ENCODE data around the gene SERPINB4. TPM values are rescaled to one million over a fixed set of nuclear protein-coding genes. Genes with fewer than 3 reads are reported as not detected.

SERPINB4 gene
- total and polyA plus RNA-seq, 2 of the 8 experiments (the other 6 are each of a cell fraction or from before 2014, with no cell fraction given) = 0.32 to 0.36 TPM

DNA sequence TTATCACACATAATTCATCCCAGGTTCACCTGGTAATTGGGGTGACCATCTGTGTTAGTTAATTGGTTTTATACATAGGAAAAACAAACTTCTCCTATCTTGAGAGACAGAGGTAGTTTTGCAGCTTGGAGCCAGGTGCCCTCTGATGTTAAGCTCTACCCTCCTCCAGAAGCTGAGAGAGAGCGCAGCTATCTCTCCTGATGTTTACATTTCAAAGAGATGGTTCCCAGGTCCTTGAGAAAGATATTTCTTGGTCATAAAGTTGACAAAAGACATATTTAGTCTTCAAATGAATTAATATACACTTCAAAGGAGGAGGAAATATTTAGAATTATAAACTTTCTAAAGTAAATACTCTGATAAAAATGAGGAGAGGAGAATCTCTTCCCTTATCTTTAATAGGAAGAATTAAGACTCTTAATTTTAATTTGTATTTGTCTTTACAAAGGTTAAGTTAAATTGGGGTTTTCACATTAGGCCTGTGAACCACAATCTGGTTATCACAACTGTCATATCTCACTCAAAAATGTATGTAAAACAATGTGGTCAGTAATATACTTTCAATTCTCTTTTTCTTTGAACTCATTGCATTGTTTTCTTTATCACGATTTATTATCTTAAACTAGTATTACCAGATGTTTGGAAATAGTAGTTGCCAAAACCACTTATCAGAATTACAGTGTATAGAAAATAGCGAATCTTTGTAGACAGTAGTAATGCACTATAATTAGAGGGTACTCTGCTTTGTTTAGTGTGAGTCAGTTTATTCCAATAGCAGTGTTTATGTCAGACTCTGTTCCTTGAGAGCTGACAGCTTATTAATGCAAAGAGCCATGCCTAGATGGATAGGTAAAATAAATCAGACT, 26.8 kb downstream of the SERPINB4 start:
- Histone ChIP-seq H3K23me2 (ENCODE audit: low read depth, low read length) (no peaks in the 10 kb centered on the region), H3K79me1 (ENCODE audit: low read depth, low read length) (no peaks in the 10 kb centered on the region), H2BK5ac (ENCODE audit: low read depth, low read length) (no peak overlapping the region), H3K56ac (replicated peaks; ENCODE audit: insufficient read length, low read depth, low read length) (no peak overlapping the region), H3K9me3 (ENCODE audit: insufficient read depth in 2 of 2, low read depth in 1 of 2, low read length in 1 of 2) (no peaks in the 10 kb centered on the region), H2BK20ac (ENCODE audit: low read length) (no peak overlapping the region), H4K20me1 (replicated peaks in 1 of 2; ENCODE audit: control insufficient read depth in 1 of 2, insufficient read depth in 2 of 2, low read length in 2 of 2) (no peaks in the 10 kb centered on the region), H3K4me1 (replicated peaks in 1 of 4; ENCODE audit: control insufficient read depth in 3 of 4, insufficient read depth in 4 of 4, low read length in 3 of 4) (peaks cover 0 to 4% (median under 1%) of the 10 kb centered on the region in 4 experiments; a peak in 2 of 7 replicates), H3K9ac (replicated peaks in 1 of 4; ENCODE audit: extremely low read depth in 1 of 4, low read depth in 3 of 4, low read length in 3 of 4) (no peak overlapping the region), H3K27ac (ENCODE audit: low read depth, low read length) (no peak overlapping the region), H2AK5ac (ENCODE audit: low read depth, low read length) (no peak overlapping the region), H3K14ac (ENCODE audit: insufficient read length) (no peak overlapping the region), H3K36me3 (ENCODE audit: control insufficient read depth in 2 of 4, insufficient read depth in 4 of 4, low read length in 3 of 4) (no peaks in the 10 kb centered on the region), H3K27me3 (replicated peaks in 1 of 4; ENCODE audit: control insufficient read depth in 3 of 4, extremely low read depth in 1 of 4, insufficient read depth in 3 of 4, low read length in 3 of 4) (no peaks in the 10 kb centered on the region), H2BK15ac (ENCODE audit: low read length) (no peak overlapping the region), H4K8ac (ENCODE audit: extremely low read depth, insufficient read depth, low read length) (no peak overlapping the region), H4K91ac (replicated peaks; ENCODE audit: insufficient read length, low read length) (no peak overlapping the region), H3K4me2 (ENCODE audit: insufficient read depth in 1 of 2, low read depth in 2 of 2, low read length in 2 of 2) (no peak overlapping the region), H2BK120ac (replicated peaks; ENCODE audit: low read depth, low read length) (no peak overlapping the region), H2BK12ac (ENCODE audit: low read depth, low read length) (no peak overlapping the region), H3K18ac (ENCODE audit: extremely low read depth, low read length) (no peak overlapping the region; the same call in 1 of the 2 replicates), H4K5ac (ENCODE audit: insufficient read length, low read depth, low read length) (no peak overlapping the region), H3K79me2 (ENCODE audit: control insufficient read depth in 1 of 2, insufficient read depth in 2 of 2, low read length in 2 of 2) (no peaks in the 10 kb centered on the region), H3K23ac (ENCODE audit: insufficient read length) (no peak overlapping the region), H2AFZ (ENCODE audit: low read length) (peak overlapping the region; percentile 82; the same call in 1 of the 2 replicates), H3K4ac (replicated peaks; ENCODE audit: insufficient read length, low read depth, low read length) (no peak overlapping the region), H3K4me3 (ENCODE audit: extremely low read depth in 1 of 4, insufficient read depth in 2 of 4, low read depth in 3 of 4, low read length in 4 of 4) (no peak overlapping the region)
- DNase-seq (ENCODE audit: low read depth in 1 of 2, low spot score in 2 of 2) = no peak
- CTCF ChIA-PET (ENCODE audit: partially characterized antibody) = no interaction called here
- WGBS, 2 experiments (ENCODE audit: extremely low coverage in 1 of 2, insufficient coverage in 1 of 2, insufficient read length in 1 of 2, insufficient replicate concordance in 2 of 2, low coverage in 1 of 2, low lambda C conversion rate in 2 of 2, missing lambda C conversion rate in 1 of 2) = 79% methylated on average over 3 of the region's 3 CpGs; no CpG with 5 or more reads in 1 of the 2 experiments
- no peak for FAIRE-seq
- POLR2A ChIA-PET (ENCODE audit: partially characterized antibody) = no interaction called here
- no peak for TF ChIP-seq CTCF (IDR thresholded peaks at IDR 0.05; ENCODE audit: control extremely low read depth in 1 of 3, insufficient read depth in 1 of 3, low read depth in 1 of 3, low read length in 3 of 3)
- TF ChIP-seq FOSL1 (IDR thresholded peaks at IDR 0.05; ENCODE audit: insufficient read depth, low read depth, low read length) = no peak
- TF ChIP-seq RNF2 (IDR thresholded peaks at IDR 0.05; ENCODE audit: borderline replicate concordance, low read depth, low read length, missing control alignments, poor library complexity, severe bottlenecking) = no peak
- TF ChIP-seq TAF7 (optimal IDR thresholded peaks at IDR 0.05; ENCODE audit: borderline replicate concordance, low read depth, low read length) = no peak
- no peak for TF ChIP-seq JUND (IDR thresholded peaks at IDR 0.05; ENCODE audit: low read length)
- no peak for TF ChIP-seq GTF2F1 (IDR thresholded peaks at IDR 0.05; ENCODE audit: borderline replicate concordance, low read depth, low read length)
- no peak for TF ChIP-seq POU5F1 (IDR thresholded peaks at IDR 0.05; ENCODE audit: low read depth, low read length)

Data from H1 (cell line).